ENCODE data around the gene PPM1H.

Gene PPM1H

GRCh38 chr12:62805517-62805916 is 129.4 kb downstream of the PPM1H start:
- no peak overlapping the region for H3K4me3 ChIP-seq (ENCODE audit: low read length)
- TF ChIP-seq ZNF274 (IDR thresholded peaks at IDR 0.05; ENCODE audit: low read depth, low read length) = no peak

GRCh38 chr12:62803756-62804155 is 131.2 kb downstream of the PPM1H start:
- TF ChIP-seq ZNF274 (IDR thresholded peaks at IDR 0.05; ENCODE audit: low read depth, low read length) = no peak

GRCh38 chr12:62802984-62803383 is 132.0 kb downstream of the PPM1H start:
- TF ChIP-seq ZNF274 (IDR thresholded peaks at IDR 0.05; ENCODE audit: low read depth, low read length) = no peak
- H3K4me3 ChIP-seq (ENCODE audit: low read length) = no peak overlapping the region

More at GRCh38 chr12:62803756-62804155, 131.2 kb downstream of the PPM1H start:
- H3K4me3 ChIP-seq (ENCODE audit: low read length) = no peak overlapping the region

GRCh38 chr12:62802321-62802720 is 132.6 kb downstream of the PPM1H start:
- TF ChIP-seq ZNF274 (IDR thresholded peaks at IDR 0.05; ENCODE audit: low read depth, low read length) = no peak

GRCh38 chr12:62801796-62802195 is 133.2 kb downstream of the PPM1H start:
- no peak for TF ChIP-seq ZNF274 (IDR thresholded peaks at IDR 0.05; ENCODE audit: low read depth, low read length)
- H3K4me3 ChIP-seq (ENCODE audit: low read length) = no peak overlapping the region

More at GRCh38 chr12:62802321-62802720, 132.6 kb downstream of the PPM1H start:
- H3K4me3 ChIP-seq (ENCODE audit: low read length) = no peak overlapping the region

GRCh38 chr12:62800707-62801400 is 134.1 kb downstream of the PPM1H start:
- TF ChIP-seq ZNF274 (IDR thresholded peaks at IDR 0.05; ENCODE audit: low read depth, low read length) = no peak
- H3K4me3 ChIP-seq (ENCODE audit: low read length) = no peak overlapping the region

GRCh38 chr12:62799766-62800406 is 135.1 kb downstream of the PPM1H start:
- TF ChIP-seq ZNF274 (IDR thresholded peaks at IDR 0.05; ENCODE audit: low read depth, low read length) = no peak
- H3K4me3 ChIP-seq (ENCODE audit: low read length) = no peak overlapping the region

- no peak overlapping the region for H3K4me3 ChIP-seq (ENCODE audit: low read length)
- no peak for TF ChIP-seq ZNF274 (IDR thresholded peaks at IDR 0.05; ENCODE audit: low read depth, low read length)
Observed at GRCh38 chr12:62799126-62799736, 135.7 kb downstream of the PPM1H start.

- no peak overlapping the region for H3K4me3 ChIP-seq (ENCODE audit: low read length)
- TF ChIP-seq ZNF274 (IDR thresholded peaks at IDR 0.05; ENCODE audit: low read depth, low read length) = no peak
Observed at GRCh38 chr12:62794218-62794583, 140.7 kb downstream of the PPM1H start.

- no peak for TF ChIP-seq ZNF274 (IDR thresholded peaks at IDR 0.05; ENCODE audit: low read depth, low read length)
- H3K4me3 ChIP-seq (ENCODE audit: low read length) = no peak overlapping the region
Observed at GRCh38 chr12:62793256-62794217, 141.4 kb downstream of the PPM1H start.

GRCh38 chr12:62792236-62792870 is 142.6 kb downstream of the PPM1H start:
- H3K4me3 ChIP-seq (ENCODE audit: low read length) = no peak overlapping the region
- TF ChIP-seq ZNF274 (IDR thresholded peaks at IDR 0.05; ENCODE audit: low read depth, low read length) = no peak

- no peak overlapping the region for H3K4me3 ChIP-seq (ENCODE audit: low read length)
- no peak for TF ChIP-seq ZNF274 (IDR thresholded peaks at IDR 0.05; ENCODE audit: low read depth, low read length)
Observed at GRCh38 chr12:62789851-62790250, 145.1 kb downstream of the PPM1H start.

GRCh38 chr12:62787611-62788010 is 147.3 kb downstream of the PPM1H start:
- no peak for TF ChIP-seq ZNF274 (IDR thresholded peaks at IDR 0.05; ENCODE audit: low read depth, low read length)

GRCh38 chr12:62787023-62787422 is 147.9 kb downstream of the PPM1H start:
- H3K4me3 ChIP-seq (ENCODE audit: low read length) = no peak overlapping the region
- TF ChIP-seq ZNF274 (IDR thresholded peaks at IDR 0.05; ENCODE audit: low read depth, low read length) = no peak

More at GRCh38 chr12:62787611-62788010, 147.3 kb downstream of the PPM1H start:
- H3K4me3 ChIP-seq (ENCODE audit: low read length) = no peak overlapping the region

All from GM08714 (cell line).